SHP77 (cell line): Measurements from ENCODE around the gene KLHDC10.
"Not testable (repeated sequence)": the region's sequence is repeated elsewhere in the genome, so short reads cannot be mapped to it uniquely, and the experiment has no call there.

Experiments used
- DNase-seq, 2 experiments: peaks; one replicate each; lab custom pipeline; 2025; lab: John Stamatoyannopoulos, UW

Gene KLHDC10

DNA sequence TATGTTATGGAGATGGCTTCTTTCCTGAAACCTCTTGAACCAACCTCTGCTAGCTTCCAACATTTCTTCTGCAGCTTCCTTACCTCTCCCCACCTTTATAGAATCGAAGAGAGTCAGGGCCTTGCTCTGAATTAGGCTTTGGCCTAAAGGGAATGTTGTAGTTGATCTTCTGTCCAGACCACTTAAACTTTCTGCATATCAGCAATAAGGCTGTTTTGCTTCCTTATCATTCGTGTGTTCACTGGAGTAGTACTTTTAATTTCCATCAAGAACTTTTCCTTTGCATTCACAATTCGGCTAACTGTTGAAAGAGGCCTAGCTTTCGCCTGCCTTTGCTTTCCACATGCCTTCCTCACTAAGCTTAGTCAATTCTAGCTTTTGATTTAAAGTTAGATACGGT, 48.0 kb downstream of the KLHDC10 start:
- no peak for DNase-seq

DNA sequence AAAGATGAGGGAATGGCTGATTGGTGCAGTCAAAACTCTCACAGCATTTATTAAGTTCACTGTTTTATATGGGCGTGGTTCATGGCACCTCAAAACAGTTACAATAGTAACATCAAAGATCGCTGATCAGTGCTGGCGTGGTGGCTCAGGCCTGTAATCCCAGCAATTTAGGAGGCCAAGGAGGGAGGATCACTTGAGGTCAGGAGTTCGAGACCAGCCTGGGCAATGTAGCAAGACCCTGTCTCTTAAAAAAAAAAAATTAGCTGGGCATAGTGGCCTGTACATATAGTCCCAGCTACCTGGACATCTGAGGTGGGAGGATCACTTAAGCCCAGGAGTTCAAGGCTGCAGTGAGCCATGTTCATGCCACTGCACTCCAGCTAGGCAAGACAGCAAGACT, 48.5 kb downstream of the KLHDC10 start:
- DNase-seq = no peak

DNA sequence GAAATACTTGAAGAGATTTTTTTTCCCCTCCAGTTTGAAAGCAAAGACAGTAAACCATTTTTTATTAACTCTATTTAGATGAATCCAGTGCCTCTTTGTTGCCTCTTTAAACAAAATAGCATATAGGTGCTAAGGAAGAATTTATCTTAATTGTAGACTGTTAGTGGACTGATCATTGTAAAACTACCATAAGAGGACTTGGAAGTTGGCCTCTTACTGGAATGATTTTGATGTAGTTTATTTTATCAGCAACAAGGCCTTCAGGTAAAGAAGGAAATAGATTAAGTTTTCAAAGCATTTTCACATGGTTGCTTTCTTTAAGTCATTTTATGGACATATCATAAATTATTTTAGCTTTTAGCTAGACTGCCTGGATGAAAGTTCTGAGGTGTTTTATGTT, 53.2 kb downstream of the KLHDC10 start:
- DNase-seq = no peak

DNA sequence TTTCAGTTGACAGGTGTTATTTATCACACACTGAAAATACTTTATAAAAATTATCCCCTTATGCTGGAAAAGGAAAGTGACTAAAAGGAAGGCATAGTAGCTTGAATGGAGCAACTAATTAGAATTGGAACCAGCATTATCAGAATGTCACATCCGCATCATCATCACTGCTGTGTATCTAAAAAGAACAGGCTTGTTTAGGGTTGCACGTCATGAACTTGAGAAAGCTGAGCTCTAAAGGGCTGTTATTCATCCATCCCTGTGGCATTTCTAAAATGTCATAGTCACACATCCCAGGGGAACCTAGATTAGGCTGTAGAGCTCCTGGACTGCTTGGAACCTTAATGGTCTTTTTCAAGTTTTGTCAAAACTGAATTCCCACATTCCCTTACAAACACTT, 54.4 kb downstream of the KLHDC10 start:
- no peak for DNase-seq

DNA sequence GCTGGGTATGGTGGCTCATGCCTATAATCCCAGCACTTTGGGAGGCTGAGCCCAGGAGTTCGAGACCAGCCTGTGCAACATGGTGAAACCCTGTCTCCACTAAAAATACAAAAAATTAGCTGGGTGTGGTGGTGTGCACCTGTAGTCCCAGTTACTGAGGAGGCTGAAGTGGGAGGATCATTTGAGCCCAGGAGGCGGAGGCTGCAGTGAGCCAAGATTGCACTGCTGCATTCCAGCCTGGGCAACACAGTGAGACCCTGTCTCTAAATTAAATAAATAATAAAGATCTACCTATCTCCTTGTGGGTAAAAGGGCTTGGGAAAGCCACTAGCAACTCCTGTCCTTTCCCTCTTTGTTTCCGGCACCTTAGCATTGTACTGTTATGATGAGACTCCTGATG, 56.5 kb downstream of the KLHDC10 start:
- DNase-seq = not testable (repeated sequence)

DNA sequence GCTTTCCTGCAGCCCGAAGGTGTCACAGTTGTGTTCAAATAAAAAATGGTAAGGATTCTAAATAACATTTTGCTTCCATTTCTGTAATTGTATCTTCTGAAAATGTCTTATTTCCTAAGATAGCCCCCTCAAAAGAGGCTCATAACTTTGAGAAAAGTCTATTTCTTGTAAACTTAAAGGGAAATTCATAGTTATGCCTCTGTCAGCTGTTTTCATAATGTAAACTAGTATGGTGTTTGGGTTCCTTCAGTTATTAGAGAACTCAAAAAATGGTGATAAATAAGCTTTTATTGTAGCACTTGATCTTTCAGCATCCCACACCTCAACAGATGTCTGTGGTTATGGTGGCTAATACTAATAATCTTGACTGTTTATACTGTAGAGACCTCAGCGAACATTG, 57.1 kb downstream of the KLHDC10 start:
- no peak for DNase-seq

DNA sequence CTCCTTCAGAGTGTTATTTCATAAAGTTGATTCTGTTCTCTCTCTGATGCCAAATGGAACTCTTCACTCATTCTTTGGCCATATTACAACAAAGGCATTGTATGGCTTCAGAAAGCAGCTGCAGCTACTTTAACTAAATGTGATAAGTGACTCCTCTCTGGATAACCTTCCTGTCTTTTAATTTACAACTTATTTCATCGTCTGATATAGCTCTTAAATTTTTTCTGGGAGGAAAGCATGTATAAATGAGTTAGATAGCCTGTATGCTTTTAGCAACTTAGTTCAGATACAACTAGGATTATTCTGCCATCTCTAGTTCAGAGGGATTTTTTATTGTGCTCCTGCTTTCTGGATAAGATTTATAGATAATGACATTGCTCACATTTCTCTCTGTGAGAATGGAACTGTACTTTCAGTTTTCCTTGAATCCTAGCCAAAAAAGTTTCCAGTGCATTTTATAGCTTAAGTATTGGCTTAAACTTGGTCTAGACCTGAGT, 57.5 kb downstream of the KLHDC10 start:
- no peak for DNase-seq

DNA sequence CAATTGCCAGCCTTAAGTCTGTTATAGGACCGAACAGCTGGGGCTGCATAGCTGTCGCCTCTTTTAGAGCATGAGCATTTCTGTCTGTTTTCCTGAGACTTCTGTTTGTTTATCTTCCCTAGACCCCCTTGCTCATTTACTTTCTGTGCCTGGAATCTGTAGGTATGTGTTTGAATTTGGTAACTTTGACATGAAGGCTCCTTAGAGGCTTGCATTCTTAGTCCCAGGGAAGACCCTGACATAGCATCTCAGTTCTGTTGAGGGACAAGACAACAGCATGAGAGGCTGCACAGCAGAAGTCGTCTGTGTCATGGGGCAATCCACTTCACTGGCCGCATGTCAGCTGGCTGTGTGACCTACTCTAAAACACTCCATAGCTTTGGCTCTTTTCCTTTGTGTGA, 58.7 kb downstream of the KLHDC10 start:
- DNase-seq = no peak

DNA sequence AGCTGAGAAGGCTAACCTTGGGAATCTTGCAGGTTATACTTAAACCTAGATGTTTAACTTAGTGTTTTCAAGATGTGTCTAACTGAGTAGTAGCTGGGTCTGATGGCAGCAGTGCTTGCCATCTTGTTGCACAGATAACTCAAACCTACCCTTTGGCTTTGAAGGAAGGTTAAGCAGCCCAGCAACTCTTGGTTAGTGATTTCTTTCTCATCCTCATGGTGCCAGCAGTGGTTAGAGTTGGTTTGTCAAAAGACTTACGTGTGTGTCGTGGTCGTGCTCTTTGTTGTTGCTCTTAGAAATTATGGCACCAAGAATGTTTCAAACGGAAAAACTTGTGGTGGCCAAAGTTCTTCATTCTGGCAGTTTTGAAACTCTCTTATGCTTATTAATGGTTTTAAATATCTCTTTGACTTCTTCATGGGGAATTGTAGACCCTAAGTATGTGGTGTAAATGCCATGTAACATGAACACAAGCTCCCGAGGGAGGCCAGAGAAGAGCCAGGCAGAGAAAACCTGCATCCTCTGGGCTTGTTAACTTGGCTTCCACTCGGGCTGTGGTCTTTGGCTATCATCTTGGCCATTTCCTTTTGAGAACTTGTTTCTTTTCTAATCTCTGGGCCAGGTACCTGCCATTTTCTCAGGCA, 61.0 kb downstream of the KLHDC10 start:
- DNase-seq = no peak

DNA sequence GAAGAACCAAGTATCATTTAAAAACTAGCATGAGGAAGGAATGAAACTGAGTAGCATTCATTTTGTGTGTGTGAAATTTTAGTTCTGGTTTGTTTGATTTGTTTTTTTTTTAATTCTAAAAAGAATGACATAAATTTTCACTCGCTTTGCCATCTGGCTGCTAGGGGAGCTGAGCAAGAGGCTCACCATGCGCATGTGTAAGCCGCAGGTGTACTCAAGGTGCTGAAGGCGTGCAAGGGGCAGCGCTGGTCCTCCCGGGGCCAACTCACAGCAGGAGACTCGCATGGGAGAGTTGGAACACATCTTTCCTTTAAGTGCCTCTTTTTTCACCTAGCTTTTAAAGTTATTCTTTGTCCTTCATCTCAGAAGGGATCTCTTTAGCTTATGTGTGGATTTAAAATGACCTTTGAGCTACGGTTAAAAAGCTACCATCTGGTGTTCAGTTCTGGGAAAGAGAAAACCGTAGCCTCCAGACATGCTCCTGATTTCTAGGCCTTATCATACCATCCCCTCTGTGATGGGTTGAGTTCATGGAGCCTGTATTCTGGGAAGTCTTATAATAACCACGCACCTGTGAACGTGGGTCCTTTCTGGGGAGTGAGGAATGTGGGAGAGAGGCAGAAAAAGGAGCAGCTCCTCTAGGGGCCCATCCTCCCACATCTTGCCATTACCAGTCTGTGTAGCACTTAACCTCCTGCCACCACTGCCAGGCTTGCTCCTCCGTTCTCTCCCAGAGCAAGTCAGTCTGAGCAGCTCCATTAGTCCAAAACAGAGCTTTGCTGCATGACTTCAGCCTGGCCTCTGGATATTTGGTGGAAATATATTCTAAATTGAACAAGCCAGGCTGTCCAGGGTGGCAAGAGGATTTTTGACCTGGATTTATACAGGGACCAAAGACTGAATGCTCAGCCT, 61.9 kb downstream of the KLHDC10 start:
- no peak for DNase-seq

DNA sequence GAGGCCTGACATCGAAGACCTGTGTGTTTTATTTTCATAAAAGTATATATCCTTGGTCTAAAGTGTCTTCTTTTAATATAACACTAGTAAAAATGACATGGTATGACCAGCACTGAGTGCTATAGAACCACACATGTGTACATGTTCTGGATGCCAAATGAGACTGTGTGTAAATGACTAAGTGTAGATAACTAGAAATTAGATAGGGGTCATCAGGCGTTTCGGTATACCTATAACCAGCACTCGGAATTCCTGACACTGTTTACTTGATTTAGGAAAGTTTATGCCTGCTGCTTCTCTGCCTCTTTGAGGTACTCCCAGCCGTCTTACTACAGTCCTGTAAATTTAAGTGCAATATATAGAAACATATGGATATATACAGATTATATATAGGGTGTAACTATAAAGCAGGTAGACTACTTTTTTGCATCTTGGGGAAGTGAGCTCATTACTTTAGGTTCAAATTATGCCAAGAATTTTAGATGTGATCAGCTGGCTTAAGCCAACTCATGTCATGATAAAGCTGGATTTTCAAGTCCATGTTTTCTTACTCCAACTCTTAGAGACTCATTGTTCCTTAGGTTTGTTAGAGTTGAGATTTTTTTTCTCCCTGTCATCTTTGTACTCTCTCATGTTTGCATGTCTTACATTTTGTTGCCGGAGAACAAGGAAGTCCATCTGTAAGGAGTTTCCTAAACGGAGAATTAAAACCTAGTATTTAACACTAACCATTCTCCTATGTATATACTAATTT, 62.9 kb downstream of the KLHDC10 start:
- no peak for DNase-seq

DNA sequence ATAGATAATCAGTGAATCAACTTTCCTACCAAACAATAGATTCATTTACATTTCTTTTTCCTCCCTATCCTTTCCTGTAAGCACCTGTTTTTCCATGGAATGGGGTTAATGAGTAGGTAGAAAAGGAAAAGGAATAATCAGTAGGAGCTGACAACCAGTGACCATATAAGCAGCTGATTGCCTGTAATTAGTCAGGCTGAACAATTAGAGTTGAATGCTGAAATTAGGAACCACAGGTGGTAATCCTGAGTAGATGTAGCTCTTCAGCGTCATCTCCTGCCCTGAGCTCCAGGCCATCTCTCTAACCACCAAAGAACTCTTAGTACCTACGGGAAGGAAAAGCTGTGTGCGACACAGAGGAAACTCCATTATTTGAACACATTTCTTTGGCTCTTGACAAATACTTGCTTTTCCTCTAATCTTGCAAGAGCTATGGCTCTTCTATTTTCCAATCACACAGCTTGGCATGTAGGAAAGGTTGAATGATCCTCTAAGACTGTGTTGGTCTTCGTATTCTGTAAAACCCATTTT, 63.8 kb downstream of the KLHDC10 start:
- no peak for DNase-seq

DNA sequence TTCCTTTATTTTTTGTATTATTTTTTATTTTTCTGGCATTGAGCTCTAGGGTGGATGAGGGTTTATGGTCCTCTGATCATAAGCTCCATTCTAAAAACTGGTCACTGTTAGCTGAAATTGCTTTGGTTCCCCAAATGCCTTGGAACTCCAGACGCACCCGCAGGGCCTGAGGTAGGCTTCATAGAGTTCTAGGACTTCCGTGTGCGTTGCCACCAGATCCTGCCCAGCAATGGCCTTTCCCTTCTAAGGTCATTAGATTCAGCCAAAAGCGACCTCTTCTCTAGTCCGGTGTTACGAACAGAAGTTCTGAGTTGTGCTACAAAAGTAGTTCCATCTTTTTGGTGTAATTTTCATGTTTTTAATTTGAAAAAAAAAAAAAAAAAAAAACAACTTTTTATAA, 64.4 kb downstream of the KLHDC10 start:
- DNase-seq = no peak

DNA sequence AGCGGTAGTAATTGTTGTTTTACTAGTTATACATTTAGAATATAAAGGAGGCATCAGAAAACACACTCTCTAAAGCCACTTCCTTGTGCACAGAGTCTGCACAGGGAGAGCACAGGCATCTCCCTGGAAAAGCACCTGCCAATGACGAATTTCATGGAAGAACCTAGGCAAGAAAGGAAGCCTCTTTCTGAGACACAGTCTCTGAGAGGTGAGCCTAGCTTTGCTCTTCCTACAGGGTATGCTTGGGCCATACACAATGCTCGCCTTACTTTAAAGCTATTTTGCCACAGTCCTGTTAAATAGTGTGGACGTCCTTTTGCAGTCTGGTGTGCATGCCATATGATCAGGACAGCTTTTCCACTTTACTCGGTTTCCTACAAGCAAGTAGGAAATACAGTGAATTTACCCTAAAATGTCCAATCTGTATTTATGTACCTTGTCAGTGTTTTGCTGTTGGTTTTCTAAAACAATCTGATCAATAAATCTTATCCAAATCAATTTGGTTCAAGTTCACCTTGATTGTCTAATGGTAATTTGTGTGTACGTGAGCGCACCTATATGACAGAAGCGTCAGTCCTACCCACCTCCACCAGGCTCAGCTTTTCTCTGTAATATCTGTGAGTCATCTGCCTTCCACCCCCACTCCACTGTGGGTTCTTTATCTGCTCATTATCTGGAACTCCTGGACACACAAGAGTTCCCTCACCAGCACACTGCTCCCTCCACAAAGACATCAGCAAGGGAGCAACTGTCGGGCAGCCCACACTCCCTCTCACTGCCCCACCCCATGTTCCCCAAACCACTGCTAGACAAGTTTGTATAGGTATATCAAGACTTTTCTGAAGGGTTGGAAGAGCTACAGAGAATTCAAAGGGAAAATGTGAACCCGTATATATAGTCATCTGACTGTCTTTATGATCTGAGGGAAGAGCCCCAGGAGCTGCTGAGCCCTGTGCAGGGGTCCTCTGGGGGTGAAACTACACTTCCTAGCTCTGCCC, 65.2 kb downstream of the KLHDC10 start:
- DNase-seq = no peak

DNA sequence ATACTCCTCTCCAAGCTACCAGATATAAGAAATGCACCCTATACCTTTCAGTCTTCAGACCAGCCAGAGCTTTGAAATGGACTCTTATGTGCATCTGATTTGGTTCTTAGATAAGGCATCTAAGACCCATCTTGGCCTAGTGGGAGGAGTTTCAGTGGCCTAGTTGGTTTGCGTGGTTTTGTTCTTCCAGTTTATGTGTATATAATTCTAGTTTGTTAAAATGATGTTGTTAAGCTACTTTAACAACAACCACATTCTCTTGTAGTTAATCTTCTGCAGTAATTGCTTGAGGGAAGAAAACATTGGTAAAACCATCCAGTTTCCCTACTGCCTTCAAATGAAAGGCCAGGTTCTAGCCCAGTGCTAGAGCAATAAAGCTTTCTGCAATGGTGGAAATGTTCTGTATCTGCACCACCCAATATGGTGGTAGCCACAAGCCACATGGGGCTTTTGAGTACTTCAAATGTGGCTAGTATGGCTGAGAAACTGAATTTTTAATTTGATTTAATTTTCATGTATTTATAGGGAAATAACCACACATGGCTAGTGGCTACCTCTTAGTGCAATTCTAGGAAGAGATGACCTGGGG, 66.3 kb downstream of the KLHDC10 start:
- DNase-seq = no peak

DNA sequence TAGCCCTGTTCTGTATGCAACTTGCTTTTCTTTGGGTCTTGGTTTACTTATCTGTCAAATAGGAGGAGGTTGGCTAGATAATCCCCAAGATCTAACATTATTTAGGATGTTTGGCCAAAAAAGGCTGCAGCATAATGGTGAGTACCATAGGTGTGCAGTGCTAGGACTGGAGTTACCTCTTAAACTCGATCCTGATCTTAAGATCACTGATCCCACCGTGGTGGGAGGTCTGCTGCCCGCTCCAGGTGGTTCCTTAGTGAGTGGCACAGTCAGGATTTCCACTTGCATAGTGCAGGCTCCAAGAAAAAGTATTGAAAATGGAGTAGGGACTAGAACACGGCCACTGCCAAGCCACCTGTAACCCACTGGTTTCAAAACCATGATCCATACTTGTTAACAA, 66.9 kb downstream of the KLHDC10 start:
- no peak for DNase-seq

DNA sequence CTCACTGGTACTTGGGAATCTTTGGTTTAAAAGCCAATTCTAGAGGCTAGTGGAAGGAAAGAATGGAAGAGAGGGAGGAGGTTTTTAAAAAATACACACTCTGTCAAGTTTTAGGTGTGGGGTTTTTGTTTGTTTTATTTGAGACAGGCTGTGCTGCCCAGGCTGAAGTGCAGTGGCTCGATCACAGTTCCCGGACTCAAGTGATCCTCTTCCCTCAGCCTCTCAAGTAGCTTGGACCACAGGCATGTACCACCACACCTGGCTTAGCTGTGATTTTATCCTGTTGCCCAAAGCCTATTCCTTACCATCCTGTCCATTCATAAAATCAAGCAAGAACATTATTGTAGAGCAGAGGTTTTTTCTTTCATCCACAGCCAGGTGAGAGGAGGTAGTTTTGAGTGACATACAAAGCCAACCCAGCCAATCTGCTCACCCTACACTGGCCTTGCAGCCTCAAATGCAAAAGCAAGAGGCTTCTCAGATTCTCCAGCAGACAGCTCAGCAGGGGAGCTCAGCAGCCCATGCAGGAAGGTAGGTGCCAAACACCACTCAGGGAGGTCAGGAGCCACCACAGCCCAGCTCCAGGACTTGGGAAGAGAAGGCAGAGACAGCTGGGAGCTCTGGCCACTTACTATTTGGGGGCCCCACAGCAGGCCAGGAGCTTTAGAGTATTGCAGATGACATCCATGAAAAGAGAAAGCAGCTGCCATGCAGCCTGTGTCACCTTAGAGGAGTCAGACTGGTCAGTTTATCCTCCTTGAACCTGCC, 69.0 kb downstream of the KLHDC10 start:
- no peak for DNase-seq

DNA sequence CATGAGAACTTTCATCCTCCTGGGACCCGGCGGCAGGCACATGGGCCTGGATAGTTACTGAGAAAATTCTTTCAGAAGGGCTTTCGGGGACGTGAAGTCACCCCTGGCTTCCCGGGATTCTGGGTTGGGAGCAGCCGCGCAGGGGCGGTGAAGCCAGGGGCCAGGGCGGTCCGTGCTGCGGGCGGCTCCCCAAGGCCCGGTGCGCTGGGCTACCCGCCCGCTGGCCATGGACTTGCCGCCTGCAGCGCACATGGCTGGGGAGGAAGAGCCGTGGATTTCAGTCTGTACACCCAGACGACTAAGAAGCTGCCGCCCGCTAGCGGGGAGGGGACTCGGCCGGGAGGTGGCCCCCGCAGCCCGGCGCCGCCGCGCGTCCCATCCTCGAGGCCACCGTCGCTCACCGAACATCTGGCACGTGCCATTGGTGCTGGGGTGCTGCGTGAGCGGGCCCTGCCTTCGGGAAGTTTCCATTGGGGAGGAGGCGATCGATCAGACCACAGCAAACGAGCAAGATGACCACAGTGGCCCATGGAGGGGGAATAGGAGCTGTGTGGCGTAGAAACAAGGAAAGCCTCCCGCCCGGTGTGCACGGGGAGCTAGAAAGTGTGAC, 70.3 kb downstream of the KLHDC10 start:
- no peak for DNase-seq

DNA sequence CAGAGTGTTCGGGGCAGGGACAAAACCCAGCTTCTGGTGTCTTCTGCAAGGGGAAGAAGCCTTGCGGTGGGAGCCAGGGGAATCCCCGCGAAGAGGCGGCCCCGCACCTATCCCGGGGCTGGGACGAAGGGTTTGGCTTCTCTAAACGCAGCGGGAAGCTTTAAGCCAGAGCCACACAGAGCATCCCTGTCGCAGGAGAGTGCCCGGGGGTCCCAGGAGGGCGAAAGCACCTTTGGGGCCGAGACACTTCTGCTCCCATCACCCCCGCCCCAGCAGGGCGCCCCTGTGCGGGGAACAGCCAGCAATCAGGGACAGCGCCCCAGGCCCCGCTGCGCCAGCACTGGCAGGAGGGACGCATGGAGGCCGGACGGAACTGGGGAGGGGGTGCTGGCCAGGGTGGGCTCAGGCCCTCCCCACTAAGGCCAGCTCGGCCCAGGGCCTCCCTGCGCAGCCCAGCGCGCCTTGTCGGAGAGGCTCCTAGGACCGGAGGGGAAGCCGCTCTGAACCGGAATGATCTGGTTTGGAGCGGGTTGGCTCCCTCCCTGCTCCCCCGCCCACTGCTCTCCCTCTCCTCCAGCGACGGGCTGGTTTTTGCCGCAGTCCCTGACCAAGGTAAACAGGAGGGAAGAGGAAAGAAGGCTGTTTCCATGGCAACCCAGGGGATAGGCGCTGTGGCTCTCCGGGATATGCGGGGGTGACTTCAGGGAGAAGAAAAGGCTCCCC, 71.0 kb downstream of the KLHDC10 start:
- DNase-seq = peak; percentile 13 to 51
